HTR-8/SVneo (cell line): ENCODE measurements around the gene MALRD1.

Source experiments
- DNase-seq: peaks from one replicate; pipeline ENCODE4 v3.0.0; 2011; ENCODE audit warnings: low spot score, mixed read lengths; ENCODE audit not compliant: insufficient read length
- FAIRE-seq: peaks from 2 replicates; lab custom pipeline; 2011; peaks lifted over from hg19 to GRCh38; lab: Jason Lieb, UNC

The MALRD1 gene

GRCh38 chr10:19683960-19684359, 635.4 kb downstream of the MALRD1 start:
- DNase-seq (no peak), FAIRE-seq (no peak)

DNA sequence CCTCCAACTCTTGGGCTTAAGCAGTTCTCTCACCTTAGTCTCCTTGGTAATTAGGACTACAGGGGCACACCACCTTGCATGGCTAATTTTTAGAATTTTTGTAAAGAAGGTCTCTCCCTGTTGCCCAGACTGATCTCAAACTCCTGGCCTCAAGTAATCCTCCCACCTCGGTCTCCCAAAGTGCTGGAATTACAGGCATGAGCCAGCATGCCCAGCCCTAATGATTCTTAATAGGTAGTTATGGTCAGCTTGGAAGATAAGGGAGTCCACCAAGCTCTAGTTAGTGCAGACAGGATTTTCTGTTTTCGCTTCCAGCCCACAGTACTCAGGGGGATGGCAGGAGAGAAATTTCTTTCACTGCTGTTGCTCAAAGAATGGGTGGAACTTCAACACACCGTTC, 639.7 kb downstream of the MALRD1 start:
- FAIRE-seq: no peak
- no peak for DNase-seq

GRCh38 chr10:19689231-19689630, 640.6 kb downstream of the MALRD1 start:
- DNase-seq (no peak), FAIRE-seq (no peak)

GRCh38 chr10:19699299-19699698, 650.7 kb downstream of the MALRD1 start:
- DNase-seq: no peak
- FAIRE-seq: no peak

- DNase-seq (no peak), FAIRE-seq (no peak)
Observed at GRCh38 chr10:19701427-19702052, 652.9 kb downstream of the MALRD1 start.

DNA sequence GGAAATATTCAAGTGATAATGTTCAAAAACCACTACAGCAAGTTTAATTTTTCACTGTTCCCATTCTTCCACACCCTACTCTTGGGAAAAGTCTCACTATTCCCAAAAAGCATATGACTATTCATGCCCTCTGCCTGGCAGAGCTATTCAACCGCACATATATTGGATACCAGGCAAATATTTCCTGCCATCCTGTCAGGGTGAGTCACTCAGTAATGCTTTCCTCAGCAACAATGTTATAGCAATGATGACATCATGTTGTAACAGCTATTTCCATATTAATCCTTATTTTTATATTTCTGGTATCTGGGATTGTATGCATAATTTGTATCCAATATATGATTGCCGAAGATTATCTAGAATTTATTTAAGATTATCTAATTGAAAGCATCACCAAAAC, 653.6 kb downstream of the MALRD1 start:
- peak; percentile 5 for DNase-seq
- FAIRE-seq: no peak

- FAIRE-seq (no peak), DNase-seq (no peak)
Observed at GRCh38 chr10:19704544-19704943, 655.9 kb downstream of the MALRD1 start.

GRCh38 chr10:19705250-19705649, 656.6 kb downstream of the MALRD1 start:
- no peak for FAIRE-seq
- no peak for DNase-seq

GRCh38 chr10:19706904-19707303, 658.3 kb downstream of the MALRD1 start:
- DNase-seq: no peak

DNA sequence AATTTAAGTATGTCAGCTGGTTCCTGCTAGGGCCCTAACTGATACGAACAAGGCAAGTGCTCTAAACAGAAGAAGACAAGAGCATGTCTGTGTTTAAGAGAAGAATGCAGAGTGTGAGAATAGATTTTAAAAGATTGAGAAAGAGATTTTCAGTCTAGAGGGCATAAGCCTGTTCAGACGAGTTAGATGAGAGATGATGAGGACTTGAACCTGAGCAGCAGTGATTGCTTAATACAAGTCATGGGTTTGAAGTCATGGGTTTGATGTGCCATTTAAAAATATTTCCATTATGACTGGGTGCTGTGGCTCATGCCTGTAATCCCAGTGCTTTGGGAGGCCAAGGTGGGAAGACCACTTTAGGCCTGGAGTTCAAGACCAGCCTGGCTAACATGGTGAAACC, 658.8 kb downstream of the MALRD1 start:
- FAIRE-seq: no peak
- DNase-seq: no peak

More at GRCh38 chr10:19706904-19707303, 658.3 kb downstream of the MALRD1 start:
- FAIRE-seq: no peak

GRCh38 chr10:19708031-19708430, 659.4 kb downstream of the MALRD1 start:
- FAIRE-seq (no peak), DNase-seq (no peak)

DNA sequence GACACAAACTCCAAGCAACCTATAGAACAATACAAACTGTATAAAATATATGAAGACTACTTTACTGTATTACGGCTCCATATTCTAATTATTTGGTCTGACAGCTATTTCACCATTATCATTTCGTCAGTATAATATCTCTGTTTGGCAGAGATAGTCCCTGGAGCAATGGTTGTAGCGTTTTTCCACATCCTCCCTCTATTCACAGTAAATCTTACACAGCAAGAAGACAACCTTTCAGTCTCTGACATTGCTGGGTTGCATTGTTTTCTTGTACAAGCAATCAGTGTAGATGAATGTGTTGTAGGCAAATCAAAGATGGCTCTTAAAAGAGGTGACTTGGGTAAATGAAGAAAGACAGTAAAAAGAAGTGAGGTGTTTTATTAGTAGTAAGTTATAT, 662.0 kb downstream of the MALRD1 start:
- no peak for FAIRE-seq
- no peak for DNase-seq

DNA sequence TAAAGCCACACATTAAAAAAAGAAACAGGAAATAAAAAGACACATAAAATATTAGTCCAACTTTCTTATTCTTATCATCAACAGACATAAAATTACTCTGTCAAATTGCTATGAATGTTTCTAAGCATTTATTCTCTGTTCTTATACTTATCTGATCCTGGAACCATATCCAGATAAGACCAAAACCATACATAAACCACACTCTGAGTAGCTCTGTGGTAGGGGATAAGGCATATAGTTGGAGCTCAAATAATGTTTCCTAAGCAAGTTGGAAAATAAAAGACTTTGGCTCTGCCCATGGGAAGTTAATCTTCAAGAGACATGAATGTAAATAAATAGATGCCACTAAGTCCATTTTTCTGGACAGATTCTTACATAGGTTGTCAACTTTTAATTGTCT, 664.6 kb downstream of the MALRD1 start:
- no peak for FAIRE-seq
- DNase-seq: no peak

GRCh38 chr10:19713800-19714525, 665.4 kb downstream of the MALRD1 start:
- no peak for FAIRE-seq
- no peak for DNase-seq

GRCh38 chr10:19719284-19719683, 670.7 kb downstream of the MALRD1 start:
- FAIRE-seq (no peak), DNase-seq (no peak)

DNA sequence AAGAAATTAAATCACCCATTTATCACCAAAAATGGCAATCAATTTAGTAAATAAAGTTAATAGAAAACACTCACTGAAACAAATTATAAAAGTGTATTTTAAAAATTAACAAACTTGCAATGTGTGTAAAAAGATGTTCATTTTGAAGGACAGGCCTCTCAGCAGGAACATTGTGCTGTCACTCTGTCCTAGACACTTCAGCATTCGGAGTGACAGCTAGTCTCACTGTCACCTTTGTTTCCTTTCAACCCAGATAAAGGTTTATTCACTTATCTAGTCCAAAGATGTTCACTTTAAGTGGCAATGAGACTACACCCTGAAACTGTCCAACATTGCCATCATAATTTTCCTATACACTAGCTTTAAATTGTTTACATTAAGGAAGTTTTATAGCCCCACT, 675.7 kb downstream of the MALRD1 start:
- no peak for DNase-seq
- no peak for FAIRE-seq

DNA sequence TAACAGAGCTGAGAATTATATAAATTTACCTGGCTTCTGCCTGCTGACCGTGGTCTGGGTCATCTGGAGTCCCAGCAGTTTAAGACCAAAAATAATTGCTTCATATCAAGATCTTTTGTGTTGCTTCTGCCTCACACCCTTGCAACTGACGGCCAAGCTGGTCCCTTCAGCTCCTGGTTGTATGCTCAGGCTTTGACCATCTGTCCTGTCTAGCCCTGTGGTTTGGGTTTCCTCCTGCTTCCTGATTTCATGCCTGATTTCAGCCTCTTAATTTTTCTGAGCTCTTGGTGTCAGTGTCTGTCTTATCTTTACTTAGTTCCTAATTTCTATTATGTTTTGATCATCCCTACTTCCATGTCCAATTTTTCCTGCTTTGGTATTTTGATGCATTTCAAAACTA, 679.8 kb downstream of the MALRD1 start:
- no peak for FAIRE-seq

GRCh38 chr10:19728964-19729363, 680.4 kb downstream of the MALRD1 start:
- DNase-seq: no peak
- FAIRE-seq: no peak

More for the DNA sequence above, 679.8 kb downstream of the MALRD1 start:
- no peak for DNase-seq

DNA sequence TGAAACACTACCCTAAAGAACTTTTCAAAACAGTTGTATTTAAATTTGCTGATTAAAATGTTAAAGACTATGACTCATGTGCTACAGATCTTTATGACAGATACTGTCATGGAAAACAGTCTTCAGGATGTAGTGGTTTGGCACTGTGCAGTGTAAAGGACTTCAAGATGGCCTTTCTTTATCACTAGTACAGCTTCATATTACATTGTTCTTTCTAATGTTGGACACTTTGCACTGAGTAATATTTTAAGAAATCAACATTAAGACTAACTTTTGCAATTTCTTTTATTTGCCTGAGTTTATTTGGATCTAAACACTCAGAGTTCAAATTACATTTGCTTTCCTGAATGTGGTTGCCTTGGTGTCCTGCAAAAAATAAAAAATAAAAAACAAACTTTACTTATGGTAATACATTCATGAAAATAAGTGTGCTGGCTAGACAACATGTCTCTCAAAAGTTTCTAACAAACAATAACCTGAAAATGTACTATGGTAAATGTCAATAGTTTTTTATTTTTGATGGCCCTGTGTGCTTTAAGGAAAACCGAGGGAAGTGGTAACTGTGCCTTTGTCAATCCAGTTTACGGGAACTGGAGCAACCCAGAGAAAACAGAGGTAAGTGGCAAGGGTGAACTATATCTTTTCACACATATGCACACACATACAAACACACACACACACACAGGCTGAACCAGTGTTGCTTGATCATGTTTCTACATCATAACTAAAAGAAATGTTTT, 681.7 kb downstream of the MALRD1 start:
- DNase-seq (no peak), FAIRE-seq (no peak)

DNA sequence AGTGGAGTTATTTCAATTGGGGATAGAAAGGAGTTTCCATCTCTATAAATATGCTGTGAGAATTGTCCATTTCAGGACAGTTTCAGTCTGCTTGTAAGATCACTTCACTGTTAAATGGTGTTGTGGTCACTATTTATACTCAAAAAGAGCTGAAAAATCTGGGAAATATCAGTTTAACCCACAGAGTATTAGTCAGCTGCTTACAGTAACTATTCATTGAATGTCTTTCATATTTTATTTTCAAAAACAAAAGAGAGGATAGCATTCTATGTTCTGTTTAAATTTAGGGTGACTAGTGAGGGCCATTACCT, 682.3 kb downstream of the MALRD1 start:
- FAIRE-seq: no peak

DNA sequence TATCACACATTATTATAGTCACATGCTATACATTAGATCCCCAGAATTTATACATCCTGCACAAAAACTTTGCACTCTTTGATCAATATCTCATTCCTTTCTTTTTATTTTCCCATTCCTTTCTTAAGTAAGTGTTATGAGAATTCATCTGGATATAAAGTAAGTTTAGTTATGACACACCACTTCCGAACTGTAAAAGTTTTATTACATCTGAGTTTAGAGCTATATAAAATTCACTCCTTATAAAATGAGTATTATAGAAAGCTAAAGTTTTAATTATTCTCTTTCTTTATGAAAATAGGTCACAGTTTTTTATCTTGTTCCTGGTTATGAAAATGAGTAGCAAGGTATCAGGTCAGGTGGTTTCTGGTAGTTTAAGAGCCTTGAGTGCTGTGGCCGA, 683.0 kb downstream of the MALRD1 start:
- no peak for FAIRE-seq

More for the DNA sequence above, 682.3 kb downstream of the MALRD1 start:
- no peak for DNase-seq

More for the DNA sequence above, 683.0 kb downstream of the MALRD1 start:
- DNase-seq: no peak
